HG02763 (cell line): ENCODE data around the gene PRKAR1B.

Source experiments
- ATAC-seq: cut with Tn5 transposase; IDR thresholded peaks from one replicate; pipeline ENCODE4 v1.9.1; 2021; ENCODE audit warnings: mild to moderate bottlenecking, moderate library complexity; ENCODE audit not compliant: unreplicated experiment

The PRKAR1B gene

GRCh38 chr7:576524-577277, 150.4 kb downstream of the PRKAR1B start:
- ATAC-seq = no peak

GRCh38 chr7:575425-576366, 151.4 kb downstream of the PRKAR1B start:
- ATAC-seq = no peak

- ATAC-seq = no peak
Measured at GRCh38 chr7:574661-575395, 152.3 kb downstream of the PRKAR1B start.

GRCh38 chr7:573933-574381, 153.1 kb downstream of the PRKAR1B start:
- ATAC-seq = no peak

DNA sequence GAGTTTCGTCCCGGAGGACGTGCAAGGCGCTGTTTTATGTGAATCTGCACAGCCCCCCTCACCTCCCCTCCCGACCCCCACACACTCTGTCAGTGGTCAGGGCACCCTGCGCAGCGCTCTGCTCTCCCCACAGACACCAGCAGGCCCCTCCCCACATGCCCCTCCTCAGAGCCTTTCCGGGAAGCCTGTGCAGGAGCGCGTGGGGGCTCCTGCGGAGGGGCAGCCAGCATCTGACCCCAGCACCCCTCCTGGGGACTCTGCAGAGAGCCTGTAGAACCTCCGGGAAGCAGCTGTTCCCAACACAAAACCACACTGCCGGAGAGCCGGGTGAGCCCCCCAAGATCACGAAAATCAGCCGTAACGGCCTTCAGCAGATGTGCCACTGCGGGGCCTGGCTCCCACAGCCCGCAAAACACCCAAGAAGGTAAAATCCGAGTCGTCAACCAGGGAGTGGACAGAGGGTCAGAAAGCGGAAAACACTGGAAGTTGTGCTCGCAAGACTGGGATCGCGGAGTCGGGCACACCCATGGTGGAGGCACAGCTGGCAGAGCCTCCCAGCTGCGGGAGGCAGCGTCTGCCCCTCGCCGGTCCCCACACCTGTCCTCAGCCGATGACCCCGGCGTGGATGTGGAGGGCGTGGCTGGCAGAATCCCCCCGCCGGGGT, 153.7 kb downstream of the PRKAR1B start:
- no peak for ATAC-seq

GRCh38 chr7:572416-573268, 154.4 kb downstream of the PRKAR1B start:
- ATAC-seq = no peak

GRCh38 chr7:571718-572415, 155.2 kb downstream of the PRKAR1B start:
- ATAC-seq = no peak

DNA sequence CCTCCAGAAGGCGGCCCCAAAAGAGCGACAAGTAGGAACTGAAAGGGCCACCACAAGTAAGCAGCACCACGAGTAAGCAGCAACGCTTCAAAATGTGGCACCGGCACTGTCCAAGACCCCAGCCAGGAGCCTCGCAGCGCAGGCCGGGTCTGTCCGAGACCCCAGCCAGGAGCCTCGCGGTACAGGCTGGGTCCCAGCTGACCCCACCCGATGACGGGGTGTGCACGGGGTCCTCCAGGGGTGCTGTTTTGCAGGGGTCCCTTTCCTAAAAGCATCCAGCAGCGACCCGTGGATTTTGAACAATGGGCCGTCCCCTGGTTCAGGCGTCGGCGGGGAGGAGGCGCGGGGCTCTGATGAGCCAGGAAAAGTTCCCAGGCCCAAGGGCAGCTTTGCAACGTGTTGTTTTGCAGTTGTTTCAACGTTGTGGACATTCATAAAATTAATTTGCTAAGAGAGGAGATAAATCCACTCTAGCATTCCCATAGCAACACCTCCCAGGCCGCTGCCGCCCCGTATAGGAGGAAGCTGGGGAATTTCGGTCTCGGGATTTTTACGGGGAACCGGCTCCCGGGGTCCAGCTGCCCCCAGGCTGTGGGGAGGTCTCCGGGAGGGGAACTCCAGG, 155.9 kb downstream of the PRKAR1B start:
- no peak for ATAC-seq

GRCh38 chr7:570801-571070, 156.3 kb downstream of the PRKAR1B start:
- no peak for ATAC-seq

DNA sequence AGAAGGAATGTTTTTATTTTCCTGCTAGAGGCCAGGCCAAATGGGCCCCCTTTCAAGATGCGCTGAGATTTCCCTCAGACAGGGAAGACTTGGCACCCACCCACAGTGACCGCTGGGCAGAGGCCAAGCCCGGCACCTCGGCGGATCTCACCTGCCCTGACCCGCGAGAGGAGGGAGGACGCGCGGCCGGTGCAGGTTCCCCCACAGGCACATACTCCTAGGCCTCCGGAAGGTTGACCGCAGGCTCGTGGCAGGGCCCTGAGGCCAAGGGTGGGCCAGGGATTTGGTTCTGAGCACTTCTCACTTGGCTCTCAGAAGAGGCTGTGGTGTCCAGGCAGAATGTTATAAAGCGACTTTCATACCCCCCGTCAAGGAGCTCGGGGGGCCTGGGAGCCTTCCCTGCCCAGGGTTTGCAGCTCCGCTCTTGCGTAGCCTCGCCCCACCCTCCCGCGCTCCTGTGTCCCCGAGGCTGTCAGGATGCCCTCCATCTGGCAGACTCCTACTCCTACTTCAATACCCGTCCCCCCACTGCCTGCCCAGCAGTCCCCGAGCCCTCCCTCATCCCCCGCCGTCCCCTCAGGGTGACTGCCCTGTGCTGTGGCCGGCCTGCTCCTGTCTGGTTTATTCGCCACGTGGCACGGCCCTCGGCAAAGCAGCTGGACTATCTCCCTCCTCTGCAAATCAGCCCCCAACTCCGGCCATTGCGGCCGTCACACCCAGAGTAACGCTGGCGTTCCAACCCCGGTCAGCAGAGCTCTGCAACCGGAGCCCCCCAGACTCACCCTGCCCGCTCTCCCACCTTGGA, 156.9 kb downstream of the PRKAR1B start:
- no peak for ATAC-seq

- no peak for ATAC-seq
Measured at GRCh38 chr7:569071-569855, 157.8 kb downstream of the PRKAR1B start.

DNA sequence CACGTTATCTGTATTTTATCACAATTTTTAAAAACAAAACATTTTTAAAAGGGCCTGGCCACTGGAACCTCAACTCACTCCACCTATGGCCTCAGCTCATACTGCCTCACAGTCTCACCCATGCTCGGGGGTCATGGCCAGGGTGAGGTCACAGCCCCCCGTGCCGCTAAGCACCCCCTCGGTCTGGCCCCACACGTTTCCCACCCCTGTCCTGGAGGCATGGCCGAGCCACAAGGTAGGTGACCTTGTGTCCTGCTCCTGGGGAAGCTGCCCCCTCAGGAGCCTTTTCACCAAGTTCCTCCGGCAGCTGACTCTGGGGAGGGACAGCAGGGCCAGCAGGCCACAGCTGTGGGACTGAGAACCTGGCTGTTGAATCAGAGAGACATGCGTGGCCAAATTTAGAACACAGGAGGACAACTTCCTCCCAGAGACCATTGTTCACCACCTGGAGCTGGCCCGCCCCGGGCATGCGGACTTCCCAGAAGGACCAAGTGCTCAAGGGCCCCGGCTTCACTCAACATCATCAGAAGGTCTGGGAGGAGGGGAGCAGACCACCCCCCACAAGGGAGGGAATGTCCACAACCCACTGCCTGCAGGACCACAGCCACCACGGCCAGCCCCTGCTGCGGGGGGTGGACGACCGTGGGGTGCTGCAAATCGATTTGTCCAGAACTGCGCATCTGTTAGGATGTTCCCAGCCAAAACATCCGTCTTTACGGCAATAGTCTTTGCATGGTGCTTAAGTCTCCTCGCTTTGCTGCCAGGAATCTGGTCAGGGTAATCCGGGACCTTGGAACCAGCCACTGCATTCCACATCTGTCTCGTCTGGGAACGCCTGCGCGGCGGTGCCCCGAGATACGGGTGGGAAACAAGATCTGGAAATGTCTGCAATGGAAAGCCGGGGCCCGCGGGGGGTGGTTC, 158.8 kb downstream of the PRKAR1B start:
- no peak for ATAC-seq

DNA sequence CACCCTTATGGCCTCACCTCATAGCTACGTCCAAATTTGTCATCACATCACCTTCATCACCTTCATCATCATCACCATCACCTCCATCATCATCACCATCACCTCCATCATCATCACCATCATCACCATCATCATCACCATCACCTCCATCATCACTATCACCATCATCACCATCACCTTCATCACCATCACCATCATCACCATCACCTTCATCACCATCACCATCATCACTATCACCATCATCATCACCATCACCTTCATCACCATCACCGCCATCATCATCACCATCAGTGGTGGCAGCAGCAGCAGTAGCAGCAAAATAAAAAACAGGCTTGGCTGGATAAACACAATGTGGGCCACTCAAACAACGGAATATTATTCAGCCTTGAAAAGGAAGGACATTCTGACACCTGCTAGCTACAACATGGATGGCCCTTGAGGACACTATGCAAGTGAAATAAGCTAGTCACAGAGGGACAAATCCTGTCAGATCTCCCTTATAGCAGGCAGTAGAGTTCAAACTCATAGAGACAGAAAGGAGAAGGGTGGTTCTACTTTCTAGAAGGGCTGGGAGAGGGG, 159.7 kb downstream of the PRKAR1B start:
- no peak for ATAC-seq

DNA sequence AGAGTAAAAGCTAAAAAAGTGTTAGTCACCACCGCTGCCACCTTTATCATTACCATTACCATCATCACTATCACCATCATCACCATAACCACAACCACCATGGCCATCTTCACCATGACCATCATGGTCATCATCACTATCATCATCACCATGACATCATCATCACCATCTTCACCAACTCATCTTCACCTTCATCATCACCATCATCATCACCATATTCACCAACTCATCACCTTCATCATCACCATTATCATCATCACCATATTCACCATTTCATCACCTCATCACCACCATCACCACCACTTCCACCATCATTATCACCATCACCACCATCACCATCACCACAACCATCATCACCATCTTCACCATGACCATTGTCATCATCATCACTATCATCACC, 161.0 kb downstream of the PRKAR1B start:
- no peak for ATAC-seq

- ATAC-seq = no peak
Measured at GRCh38 chr7:564176-564865, 162.8 kb downstream of the PRKAR1B start.
